ENCODE data around the gene PDLIM7. TPM values are rescaled to one million over a fixed set of nuclear protein-coding genes. Genes with fewer than 3 reads are reported as not detected.
"Not testable (repeated sequence)": the region's sequence is repeated elsewhere in the genome, so short reads cannot be mapped to it uniquely, and the experiment has no call there.

Gene PDLIM7
- total RNA-seq, 1 donor from 2014 or later = 118 TPM

DNA sequence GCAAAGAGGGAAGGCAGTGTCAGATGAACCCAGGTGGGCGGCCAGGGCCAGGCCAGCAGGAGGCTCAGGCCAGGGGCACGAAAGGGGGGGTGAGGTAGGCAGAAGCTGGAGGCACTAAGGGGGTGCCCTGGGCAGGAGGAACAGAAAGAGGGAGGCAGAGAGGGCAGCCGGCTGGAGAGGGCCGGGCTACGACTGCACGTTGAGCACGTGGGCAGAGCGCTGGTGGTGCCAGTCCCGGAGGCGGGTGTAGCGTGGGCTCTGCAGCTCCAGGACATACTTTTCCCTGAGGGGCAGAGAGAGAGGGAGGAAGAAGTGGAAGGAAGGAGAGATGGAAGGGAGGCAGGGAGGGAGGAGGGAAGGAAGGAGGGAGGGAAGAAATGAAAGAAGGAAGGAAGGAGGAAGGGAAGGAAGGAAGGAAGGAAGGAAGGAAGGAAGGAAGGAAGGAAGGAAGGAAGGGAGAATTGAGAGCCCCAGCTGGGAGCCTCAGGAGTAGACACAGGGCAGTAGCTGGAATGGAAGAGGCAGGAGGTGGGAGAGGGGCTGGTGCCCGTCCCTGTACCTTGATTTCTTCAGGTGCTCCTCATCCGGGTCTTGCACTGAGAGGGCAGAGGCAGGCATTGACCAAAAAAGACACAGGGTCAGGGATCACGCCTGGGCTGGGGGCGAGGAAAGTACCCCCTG lies 7.0 kb downstream of the PDLIM7 start:
- H3K27me3 ChIP-seq = no peaks in the 10 kb centered on the region
- no peak overlapping the region for H3K4me3 ChIP-seq
- intact Hi-C loops (cut with DNase I) = no loop called here
- peaks cover 28% of the 10 kb centered on the region for H3K4me1 ChIP-seq
- no peak for DNase-seq (ENCODE audit: extremely low spot score in 2 of 2)
- TF ChIP-seq POLR2A (IDR thresholded peaks at IDR 0.05) = no peak
- TF ChIP-seq POLR2AphosphoS5 (IDR thresholded peaks at IDR 0.05; ENCODE audit: insufficient read depth in 1 of 2, low read depth in 1 of 2) = no peak
- TF ChIP-seq, protein P1, sequence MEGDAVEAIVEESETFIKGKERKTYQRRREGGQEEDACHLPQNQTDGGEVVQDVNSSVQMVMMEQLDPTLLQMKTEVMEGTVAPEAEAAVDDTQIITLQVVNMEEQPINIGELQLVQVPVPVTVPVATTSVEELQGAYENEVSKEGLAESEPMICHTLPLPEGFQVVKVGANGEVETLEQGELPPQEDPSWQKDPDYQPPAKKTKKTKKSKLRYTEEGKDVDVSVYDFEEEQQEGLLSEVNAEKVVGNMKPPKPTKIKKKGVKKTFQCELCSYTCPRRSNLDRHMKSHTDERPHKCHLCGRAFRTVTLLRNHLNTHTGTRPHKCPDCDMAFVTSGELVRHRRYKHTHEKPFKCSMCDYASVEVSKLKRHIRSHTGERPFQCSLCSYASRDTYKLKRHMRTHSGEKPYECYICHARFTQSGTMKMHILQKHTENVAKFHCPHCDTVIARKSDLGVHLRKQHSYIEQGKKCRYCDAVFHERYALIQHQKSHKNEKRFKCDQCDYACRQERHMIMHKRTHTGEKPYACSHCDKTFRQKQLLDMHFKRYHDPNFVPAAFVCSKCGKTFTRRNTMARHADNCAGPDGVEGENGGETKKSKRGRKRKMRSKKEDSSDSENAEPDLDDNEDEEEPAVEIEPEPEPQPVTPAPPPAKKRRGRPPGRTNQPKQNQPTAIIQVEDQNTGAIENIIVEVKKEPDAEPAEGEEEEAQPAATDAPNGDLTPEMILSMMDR (IDR thresholded peaks at IDR 0.05) = no peak
- H3K36me3 ChIP-seq = peaks cover 0 to 58% of the 10 kb centered on the region in 2 donors
- no peak overlapping the region for H3K27ac ChIP-seq
- H3K9me3 ChIP-seq = no peaks in the 10 kb centered on the region

GRCh38 chr5:177489119-177489716 lies 8.2 kb downstream of the PDLIM7 start:
- intact Hi-C loops (cut with DNase I) = no loop called here
- H3K4me1 ChIP-seq = peaks cover 21% of the 10 kb centered on the region

DNA sequence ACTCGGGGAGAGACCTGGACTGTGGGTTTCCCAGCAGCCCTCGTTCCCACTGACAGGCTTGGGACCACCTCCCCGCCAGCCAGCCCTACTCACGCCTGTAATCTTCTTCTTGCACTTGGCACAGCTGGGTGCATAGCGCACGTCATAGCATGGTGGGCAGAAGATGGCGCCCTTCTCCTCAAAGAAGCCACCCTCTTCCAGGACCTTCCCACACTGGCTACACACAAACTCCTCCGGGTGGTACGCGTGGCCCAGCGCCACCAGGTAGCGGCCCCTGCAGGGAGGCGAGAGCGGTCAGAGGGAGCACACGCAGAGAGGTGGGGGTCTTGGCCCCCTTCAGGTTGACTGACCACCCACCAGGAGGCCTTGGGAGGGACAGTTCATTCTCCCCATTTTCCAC lies 9.4 kb downstream of the PDLIM7 start:
- Histone ChIP-seq H3K27me3 (no peaks in the 10 kb centered on the region), H3K4me3 (no peak overlapping the region), H3K9me3 (no peaks in the 10 kb centered on the region), H3K27ac (no peak overlapping the region), H3K4me1 (peaks cover 8% of the 10 kb centered on the region), H3K36me3 (peaks cover 0 to 63% of the 10 kb centered on the region in 2 donors)
- intact Hi-C loops (cut with DNase I) = no loop called here
- DNase-seq (ENCODE audit: extremely low spot score in 2 of 2) = no peak
- TF ChIP-seq POLR2A (IDR thresholded peaks at IDR 0.05) (no peak), POLR2AphosphoS5 (IDR thresholded peaks at IDR 0.05; ENCODE audit: insufficient read depth in 1 of 2, low read depth in 1 of 2) (no peak)
- TF ChIP-seq, protein P1 (IDR thresholded peaks at IDR 0.05) = no peak

More at GRCh38 chr5:177489119-177489716, 8.2 kb downstream of the PDLIM7 start:
- Histone ChIP-seq H3K27ac (no peak overlapping the region), H3K36me3 (peaks cover 0 to 63% of the 10 kb centered on the region in 2 donors), H3K4me3 (no peak overlapping the region), H3K9me3 (no peaks in the 10 kb centered on the region), H3K27me3 (no peaks in the 10 kb centered on the region)
- no peak for TF ChIP-seq POLR2AphosphoS5 (IDR thresholded peaks at IDR 0.05; ENCODE audit: insufficient read depth in 1 of 2, low read depth in 1 of 2)
- TF ChIP-seq POLR2A (IDR thresholded peaks at IDR 0.05) = no peak
- TF ChIP-seq, protein P1 (IDR thresholded peaks at IDR 0.05) = no peak
- no peak for DNase-seq (ENCODE audit: extremely low spot score in 2 of 2)

DNA sequence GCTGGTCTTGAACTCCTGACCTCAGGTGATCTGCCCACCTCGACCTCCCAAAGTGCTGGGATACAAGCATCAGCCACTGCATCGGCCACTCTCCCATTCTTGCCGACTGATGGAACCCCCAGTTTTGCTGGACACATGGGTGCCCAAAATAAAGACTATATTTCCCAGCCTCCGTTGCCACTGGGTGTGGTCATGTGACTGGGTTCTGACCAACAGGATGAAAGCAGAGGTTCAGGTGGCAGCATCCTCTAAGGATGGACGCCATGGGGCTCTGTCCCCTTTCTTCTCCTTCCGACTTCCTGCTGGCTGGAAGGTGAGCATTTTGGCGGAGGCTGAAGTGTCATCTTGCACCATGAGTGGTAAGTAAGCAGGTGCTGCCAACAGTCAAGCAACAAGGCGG lies 10.3 kb downstream of the PDLIM7 start:
- TF ChIP-seq POLR2A (IDR thresholded peaks at IDR 0.05) = no peak
- no peak for TF ChIP-seq POLR2AphosphoS5 (IDR thresholded peaks at IDR 0.05; ENCODE audit: insufficient read depth in 1 of 2, low read depth in 1 of 2)
- TF ChIP-seq, protein P1 (IDR thresholded peaks at IDR 0.05) = no peak
- no peaks in the 10 kb centered on the region for H3K27me3 ChIP-seq
- H3K27ac ChIP-seq = no peak overlapping the region
- peaks cover 5% of the 10 kb centered on the region for H3K4me1 ChIP-seq
- H3K36me3 ChIP-seq = peaks cover 0 to 63% of the 10 kb centered on the region in 2 donors
- no peaks in the 10 kb centered on the region for H3K9me3 ChIP-seq
- intact Hi-C loops (cut with DNase I) = no loop called here
- no peak for DNase-seq (ENCODE audit: extremely low spot score in 2 of 2)
- H3K4me3 ChIP-seq = no peak overlapping the region

- Histone ChIP-seq H3K9me3 (no peaks in the 10 kb centered on the region), H3K36me3 (peaks cover 0 to 55% of the 10 kb centered on the region in 2 donors), H3K4me1 (peaks cover 9% of the 10 kb centered on the region), H3K4me3 (no peak overlapping the region), H3K27me3 (no peaks in the 10 kb centered on the region), H3K27ac (no peak overlapping the region)
- no peak for DNase-seq (ENCODE audit: extremely low spot score in 2 of 2)
- TF ChIP-seq, protein P1 (IDR thresholded peaks at IDR 0.05) = no peak
- TF ChIP-seq POLR2A (IDR thresholded peaks at IDR 0.05) (no peak), POLR2AphosphoS5 (IDR thresholded peaks at IDR 0.05; ENCODE audit: insufficient read depth in 1 of 2, low read depth in 1 of 2) (no peak)
- intact Hi-C loops (cut with DNase I) = no loop called here
Measured at GRCh38 chr5:177486256-177486655, 11.1 kb downstream of the PDLIM7 start.

- H3K4me3 ChIP-seq; H3K27ac ChIP-seq; H3K27me3 ChIP-seq; H3K9me3 ChIP-seq; DNase-seq (ENCODE audit: extremely low spot score in 2 of 2); intact Hi-C loops (cut with DNase I): not testable (repeated sequence)
- H3K36me3 ChIP-seq = peaks cover 0 to 50% of the 10 kb centered on the region in 2 donors
- peaks cover 13% of the 10 kb centered on the region for H3K4me1 ChIP-seq
Measured at GRCh38 chr5:177485753-177486152, 11.7 kb downstream of the PDLIM7 start.

Measured in vagina (tissue), 2 donors.